OCI-LY7 (cell line): Measurements from ENCODE around the gene KIF4B.

Experiments
- CTCF ChIP-seq: fragments of 200-600 bp; sonication (generic); conservative IDR thresholded peaks from 2 replicates; pipeline ENCODE4 v1.5.1; 2014; ENCODE audit warnings: mild to moderate bottlenecking, antibody characterized with exemption, low read length, moderate library complexity, mixed read lengths
- EZH2phosphoT487 ChIP-seq: fragments of 200-600 bp; sonication (generic); IDR thresholded peaks from 2 replicates; pipeline ENCODE4 v1.6.1; 2018; ENCODE audit warnings: low read depth, borderline replicate concordance, mild to moderate bottlenecking, mixed run types, antibody characterized with exemption, low read length, moderate library complexity, mixed read lengths

GRCh38 chr5:154997746-154998145 lies 15.8 kb upstream of the KIF4B start:
- TF ChIP-seq CTCF = no peak
- no peak for TF ChIP-seq EZH2phosphoT487
